HG03060 (cell line): ENCODE data around the gene PPHLN1.
"Not testable (repeated sequence)": the region's sequence is repeated elsewhere in the genome, so short reads cannot be mapped to it uniquely, and the experiment has no call there.

ENCODE experiments used
- ATAC-seq: cut with Tn5 transposase; IDR thresholded peaks from one replicate; pipeline ENCODE4 v1.9.1; 2021; ENCODE audit warnings: low read depth, moderate number of reproducible peaks; ENCODE audit not compliant: unreplicated experiment

PPHLN1 gene

DNA sequence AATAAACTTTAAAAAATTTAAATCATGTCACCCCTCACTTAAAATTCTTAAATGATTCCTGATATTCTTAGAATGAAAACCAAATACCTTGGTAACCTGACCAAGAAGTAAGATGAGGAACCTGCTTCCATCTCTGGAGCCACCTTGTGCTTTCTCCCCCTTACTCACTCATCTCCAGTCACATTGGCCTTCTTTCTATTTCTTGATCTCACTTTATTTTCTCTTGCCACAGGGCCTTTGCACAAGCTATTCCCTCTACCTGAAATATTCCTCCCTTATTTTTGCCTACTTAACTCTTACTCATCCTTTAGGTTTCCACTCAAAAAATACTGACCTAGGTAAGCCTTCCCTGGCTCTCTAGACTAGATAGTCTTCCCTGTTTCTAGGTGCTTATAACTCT is 5.2 kb upstream of the PPHLN1 start:
- ATAC-seq = no peak

GRCh38 chr12:42322567-42322966 is 3.4 kb upstream of the PPHLN1 start:
- ATAC-seq = no peak

- no peak for ATAC-seq
Observed at GRCh38 chr12:42323856-42324255, 2.1 kb upstream of the PPHLN1 start.

DNA sequence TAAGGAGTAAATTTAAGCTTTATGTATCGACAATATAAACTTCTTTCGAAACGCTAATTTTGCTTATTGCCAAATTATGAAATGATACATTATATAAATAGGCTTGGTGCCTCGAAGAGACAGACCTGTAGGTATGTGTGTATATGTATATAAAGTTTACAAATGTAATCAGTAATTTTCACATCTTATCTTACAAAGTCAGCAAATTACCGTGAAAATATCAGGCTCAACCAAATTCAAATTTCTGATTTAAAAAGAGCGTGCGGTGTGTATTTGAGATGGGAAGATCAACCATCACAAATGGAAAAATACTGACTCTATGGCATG is 678 bp upstream of the PPHLN1 start:
- no peak for ATAC-seq

DNA sequence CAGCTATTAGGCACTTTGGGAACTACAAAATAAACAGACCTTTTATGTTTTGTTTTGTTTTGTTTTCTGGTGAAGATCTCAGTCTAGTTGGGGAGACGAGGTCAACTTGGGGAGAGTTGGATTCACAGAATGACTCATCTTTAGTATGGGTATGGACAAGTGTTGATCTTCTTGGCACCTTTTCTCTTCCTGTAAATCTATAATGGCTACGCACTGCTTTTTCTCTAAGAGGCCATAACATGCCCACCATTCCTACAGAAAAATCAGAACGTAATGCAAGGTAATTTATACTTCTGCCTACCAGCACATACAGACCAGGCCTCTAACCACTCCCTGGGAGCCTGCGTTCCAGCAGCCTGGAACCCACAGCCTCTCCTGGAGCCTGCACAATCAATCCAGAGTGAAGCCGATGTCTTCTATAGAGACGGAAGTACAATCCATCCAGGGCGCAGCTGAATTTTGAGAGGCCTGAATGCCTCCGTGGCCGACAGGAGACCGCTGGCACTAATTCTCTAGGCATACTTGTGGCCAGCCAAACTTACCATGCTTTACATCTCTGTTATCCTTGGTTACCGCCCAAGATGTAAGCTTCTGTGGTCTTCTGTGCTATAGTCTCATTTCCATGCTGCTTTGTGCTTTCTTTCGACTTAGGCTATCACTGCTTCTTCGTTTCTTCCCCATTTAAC is 717 bp downstream of the PPHLN1 start:
- ATAC-seq = no peak

DNA sequence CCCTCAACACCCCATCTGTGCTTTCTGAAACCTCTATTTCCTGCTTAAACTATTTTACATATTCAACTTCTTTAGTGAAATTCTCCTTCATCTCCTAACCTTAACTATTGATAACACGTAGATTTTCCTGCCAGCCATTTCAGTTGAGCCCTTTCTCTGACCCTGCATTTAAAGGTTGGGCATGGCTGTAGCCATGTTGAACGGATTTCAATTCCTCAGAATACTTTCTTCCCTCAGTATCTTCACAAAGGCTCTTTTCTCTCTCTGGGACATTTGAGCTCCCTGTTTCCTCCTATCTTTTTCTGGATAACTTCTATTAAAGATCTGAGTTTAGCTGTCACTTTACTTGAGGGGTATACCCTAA is 1.2 kb downstream of the PPHLN1 start:
- ATAC-seq = no peak

DNA sequence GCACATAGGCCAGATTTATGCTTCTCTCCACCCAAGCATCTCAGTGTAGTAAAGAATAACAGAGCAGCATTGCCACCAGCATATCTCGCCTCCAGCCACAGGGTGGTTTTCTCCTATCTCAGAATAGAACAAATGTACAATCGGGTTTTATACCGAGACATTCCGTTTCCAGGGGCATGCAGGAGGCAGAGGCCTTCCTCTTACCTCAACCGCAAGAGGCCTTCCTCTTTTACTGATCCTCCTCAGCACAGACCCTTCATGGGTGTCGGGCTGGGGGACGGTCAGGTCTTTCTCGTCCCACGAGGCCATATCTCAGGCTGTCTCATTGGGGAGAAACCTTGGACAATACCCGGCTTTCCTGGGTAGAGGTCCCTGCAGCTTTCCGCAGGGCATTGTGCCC is 4.1 kb downstream of the PPHLN1 start:
- not testable (repeated sequence) for ATAC-seq

GRCh38 chr12:42332301-42333285 is 6.6 kb downstream of the PPHLN1 start:
- peak; percentile 56 for ATAC-seq

GRCh38 chr12:42336286-42336685 is 10.3 kb downstream of the PPHLN1 start:
- ATAC-seq = no peak

DNA sequence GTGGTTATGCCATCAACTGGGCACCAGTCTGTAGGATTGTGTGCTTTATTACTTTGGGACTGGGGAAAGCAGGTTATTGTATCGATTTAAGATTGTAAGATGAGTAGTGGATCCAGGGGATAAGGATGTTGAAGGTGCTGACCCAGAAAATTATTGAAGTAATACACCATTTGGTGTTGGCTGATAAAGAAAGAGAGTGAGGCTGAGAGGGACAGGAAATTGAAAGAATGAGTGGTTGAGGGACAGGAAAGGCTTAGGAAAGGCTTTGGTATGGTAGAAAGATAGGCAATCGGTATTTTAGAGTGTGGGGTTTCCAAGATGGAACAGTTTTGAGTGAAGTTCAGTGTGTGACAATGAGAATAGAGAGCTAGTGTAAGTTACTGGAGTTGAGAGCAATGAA is 12.3 kb downstream of the PPHLN1 start:
- no peak for ATAC-seq

GRCh38 chr12:42342028-42342427 is 16.1 kb downstream of the PPHLN1 start:
- ATAC-seq = no peak

DNA sequence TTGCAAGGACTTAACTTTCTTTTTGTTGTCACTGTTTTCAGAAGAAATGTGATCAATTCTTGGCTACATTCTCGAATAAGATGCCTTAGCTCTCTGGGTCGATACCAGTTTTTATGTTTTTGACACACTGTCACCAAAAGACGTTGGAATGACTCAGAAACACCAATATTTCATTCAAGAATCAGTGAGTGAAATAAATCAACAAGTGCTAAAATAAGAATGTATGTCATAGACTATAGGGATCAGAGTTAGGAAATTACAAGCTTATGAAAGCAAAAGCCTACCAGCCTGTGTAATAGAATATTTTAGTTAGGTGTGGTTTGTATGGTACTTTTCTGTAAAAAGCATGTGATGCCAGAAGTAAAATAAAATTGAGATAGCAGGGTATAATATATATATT is 17.8 kb downstream of the PPHLN1 start:
- ATAC-seq = no peak

DNA sequence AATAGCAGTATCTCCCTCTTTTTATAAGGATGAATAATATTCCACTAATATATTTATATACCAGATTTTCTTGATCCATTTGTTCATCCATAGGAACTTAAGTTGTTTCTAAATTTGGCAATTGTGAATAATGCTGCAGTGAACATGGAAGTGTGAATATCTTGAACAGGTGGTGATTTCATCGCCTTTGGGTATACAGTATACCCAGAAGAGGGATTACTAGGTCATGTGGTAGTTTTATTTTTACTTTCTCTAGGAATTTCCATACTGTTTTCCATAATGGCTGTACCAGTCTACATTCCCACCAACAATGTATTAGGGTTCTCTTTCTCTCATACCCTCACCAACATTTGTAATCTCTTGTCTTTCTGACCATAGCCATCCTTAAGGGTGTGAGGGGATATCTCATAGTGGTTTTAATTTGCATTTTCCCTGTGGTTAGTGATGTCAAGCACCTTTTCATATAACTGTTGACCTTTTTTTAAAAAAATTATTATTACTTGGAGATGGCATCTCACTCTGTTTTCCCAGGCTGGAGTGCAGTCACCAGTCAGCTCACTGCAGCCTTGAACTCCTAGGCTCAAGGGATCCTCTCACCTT is 20.5 kb downstream of the PPHLN1 start:
- ATAC-seq = no peak

- not testable (repeated sequence) for ATAC-seq
Observed at GRCh38 chr12:42349119-42350020, 23.4 kb downstream of the PPHLN1 start.

DNA sequence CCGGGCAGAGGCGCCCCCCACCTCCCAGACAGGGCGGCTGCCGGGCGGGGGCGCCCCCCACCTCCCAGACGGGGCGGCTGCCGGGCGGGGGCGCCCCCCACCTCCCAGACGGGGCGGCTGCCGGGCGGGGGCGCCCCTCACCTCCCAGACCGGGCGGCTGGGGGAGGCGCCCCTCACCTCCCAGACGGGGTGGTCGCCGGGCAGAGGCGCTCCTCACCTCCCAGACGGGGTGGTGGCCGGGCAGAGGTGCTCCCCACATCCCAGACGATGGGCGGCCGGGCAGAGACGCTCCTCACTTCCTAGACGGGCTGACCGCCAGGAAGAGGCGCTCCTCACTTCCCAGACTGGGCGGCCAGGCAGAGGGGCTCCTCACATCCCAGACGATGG is 24.0 kb downstream of the PPHLN1 start:
- ATAC-seq = not testable (repeated sequence)

DNA sequence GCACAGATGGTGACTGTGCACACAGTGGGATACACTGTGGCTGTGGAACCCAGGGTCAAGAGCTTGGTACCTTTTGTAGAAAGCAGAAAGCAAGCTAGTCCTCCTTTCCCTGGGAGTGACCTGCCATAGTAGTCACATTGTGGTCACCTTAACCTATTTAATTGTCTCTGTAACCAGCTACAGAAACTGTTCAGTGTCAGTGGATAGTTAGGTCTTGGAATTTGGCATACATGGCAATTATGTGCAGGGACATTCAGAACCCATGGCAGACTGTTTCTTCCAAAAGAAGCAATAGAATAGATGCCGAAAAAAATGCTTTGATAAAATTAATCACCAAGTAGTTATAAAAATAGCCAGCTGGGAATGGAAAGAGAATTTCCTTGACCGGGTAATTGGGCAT is 30.4 kb downstream of the PPHLN1 start:
- no peak for ATAC-seq

DNA sequence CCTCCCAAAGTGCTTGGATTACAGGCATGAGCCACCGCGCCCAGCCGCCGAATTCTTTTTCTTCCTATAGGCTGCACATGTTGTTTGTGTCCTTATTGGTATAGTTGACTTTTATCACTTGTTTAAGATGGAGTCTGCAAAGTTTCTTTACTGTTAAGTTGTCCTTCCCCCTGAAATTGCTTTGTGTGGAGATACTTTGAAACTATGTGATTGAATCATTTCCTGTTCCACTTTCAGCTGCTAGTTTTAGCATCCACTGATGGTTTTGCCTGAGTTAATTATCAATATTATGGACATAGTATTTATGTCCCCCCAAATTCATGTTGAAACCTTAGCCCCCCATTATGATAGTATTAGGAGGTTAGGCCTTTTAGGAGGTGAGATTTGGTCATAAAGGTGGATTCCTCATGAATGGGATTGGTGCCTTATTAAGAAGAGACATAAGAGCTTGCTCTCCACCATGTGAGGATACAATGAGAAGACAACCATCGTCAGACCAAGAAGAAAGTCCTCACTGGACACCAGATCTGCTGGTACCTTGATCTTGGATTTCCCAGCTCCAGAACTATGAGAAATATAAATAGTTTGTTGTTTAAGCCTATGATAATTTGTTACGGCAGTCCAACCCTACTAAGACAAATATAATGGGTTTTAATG is 34.9 kb downstream of the PPHLN1 start:
- no peak for ATAC-seq

DNA sequence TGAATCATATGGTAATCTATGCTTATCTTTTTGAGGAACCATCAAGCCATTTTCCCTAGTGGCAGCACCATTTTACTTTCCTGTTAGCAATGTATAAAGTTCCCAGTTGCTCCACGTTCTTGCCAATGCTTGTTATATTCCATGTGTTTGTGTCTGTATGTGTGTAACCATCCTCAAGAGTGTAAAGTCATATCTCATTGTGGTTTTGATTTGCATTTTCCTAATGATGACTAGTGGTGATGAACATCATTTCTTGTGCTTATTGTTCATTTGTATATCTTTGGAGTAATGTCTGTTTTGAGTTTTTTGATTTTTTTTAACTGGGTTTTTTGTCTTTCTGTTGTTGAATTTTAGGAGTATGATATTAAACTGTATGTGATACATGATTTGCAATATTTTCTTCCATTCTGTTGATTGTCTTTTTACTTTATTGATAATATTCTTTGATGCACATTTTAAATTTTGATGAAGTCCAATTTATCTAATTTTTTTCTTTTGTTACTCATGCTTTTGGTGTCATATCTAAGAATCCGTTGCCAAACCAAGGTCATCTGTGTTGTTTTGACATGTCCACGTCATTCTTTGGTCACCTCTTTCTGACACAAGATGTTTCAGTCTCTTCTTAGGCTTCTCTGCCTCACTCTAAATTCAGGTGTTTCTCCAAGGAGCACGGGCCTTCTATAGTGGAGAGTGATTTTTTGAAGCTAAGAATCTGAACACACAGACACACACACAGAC is 36.1 kb downstream of the PPHLN1 start:
- no peak for ATAC-seq

DNA sequence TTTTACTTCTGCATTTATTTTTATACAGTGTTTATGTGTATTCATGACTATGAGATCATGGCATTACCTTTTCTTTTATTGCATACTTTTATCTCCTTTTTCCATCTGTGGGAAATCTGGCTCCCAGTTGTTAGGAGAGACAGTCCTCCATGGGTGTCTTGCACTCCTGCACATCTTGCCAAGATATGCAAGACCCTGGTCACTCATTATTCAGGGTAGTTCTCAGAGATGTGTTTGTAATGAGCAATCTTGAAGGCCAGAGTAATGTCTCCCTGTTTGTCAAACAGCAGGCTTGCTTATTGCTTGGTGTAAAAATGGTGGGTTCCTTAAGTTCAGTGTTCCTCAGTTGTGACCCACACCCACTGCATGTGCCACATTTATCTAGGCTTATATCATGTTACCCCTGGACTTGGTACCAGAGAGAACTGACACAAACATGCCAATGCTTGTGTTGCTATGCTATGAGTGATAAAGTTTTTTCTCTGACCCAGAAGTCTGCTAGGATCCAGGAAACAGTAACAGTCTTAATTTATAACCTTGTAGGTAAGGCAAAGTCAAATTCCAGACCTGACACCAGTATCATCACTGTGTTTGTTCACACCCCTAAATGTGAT is 36.8 kb downstream of the PPHLN1 start:
- ATAC-seq = no peak
